ENCODE data around the gene PLAAT5.

Gene PLAAT5

DNA sequence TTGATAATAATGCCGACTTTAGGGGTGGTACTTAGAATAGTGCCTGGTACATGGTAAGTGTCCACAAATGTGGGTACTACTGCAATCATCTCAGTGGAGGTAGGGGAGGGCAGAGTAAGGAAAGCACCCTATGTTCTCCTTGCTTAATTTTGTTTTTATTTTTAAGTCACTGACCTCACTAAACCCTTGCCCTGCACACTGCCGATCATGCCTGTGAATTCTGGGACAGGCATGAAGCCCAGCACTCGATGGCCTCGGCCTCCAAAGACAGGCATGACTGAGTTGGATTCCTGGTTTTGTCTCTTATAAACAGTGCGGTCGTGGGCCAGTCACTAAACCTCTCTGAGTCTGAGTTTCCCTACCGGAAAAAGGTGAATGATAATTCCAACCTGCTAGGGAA is 21.8 kb upstream of the PLAAT5 start:
- peaks cover 10% of the 10 kb centered on the region; the same call in 1 of the 2 replicates for H3K4me1 ChIP-seq (ENCODE audit: control insufficient read depth, insufficient read depth, low read length)
- H3K27me3 ChIP-seq (ENCODE audit: control insufficient read depth, insufficient read depth, low read length): no peaks in the 10 kb centered on the region
- H3K9me3 ChIP-seq (ENCODE audit: control insufficient read depth, insufficient read depth, low read depth, low read length): no peaks in the 10 kb centered on the region; the same call in 1 of the 2 replicates
- no peak overlapping the region for H3K27ac ChIP-seq (ENCODE audit: low read depth, low read length)
- H3K4me3 ChIP-seq (ENCODE audit: low read depth, low read length): no peak overlapping the region
- H3K9ac ChIP-seq (ENCODE audit: low read length): no peak overlapping the region
- peaks cover 18% of the 10 kb centered on the region; the same call in 1 of the 2 replicates for H3K36me3 ChIP-seq (ENCODE audit: control insufficient read depth, insufficient read depth, low read length)

DNA sequence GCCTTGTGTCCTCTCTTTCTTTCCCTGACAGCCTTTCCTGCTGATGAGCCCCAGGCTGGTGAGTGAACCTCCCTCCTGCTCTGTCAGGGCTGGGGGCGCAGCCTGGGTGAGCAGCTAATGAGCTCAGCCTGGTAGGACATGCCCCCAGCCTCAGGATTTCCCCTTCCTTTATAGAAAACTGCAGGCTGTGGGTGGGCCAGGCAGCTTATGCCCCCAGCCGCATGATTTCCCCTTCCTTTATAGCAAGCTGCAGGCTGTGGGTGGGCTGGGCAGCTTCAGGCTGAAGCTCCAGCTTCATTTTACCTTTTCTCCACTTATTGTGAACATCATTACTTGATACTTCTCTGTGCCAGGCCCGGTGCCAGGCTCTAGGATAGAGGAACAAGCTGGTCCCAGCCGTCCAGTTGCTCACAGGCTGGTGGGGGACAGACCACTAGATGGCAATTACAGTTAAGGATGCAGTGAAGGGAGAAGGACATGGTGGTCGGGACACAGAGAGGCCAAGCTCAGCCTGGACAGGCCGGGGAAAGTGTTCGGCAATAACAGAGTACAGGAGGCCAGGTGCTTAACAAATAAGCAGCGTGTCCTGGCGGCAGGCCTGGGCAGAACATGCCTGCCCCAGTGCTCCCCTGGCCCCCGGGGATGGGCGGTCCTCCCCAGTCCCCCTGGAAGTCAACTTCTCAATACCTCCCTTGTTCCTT is 20.2 kb upstream of the PLAAT5 start:
- Histone ChIP-seq H3K27ac (ENCODE audit: low read depth, low read length) (no peak overlapping the region), H3K4me3 (ENCODE audit: low read depth, low read length) (no peak overlapping the region), H3K4me1 (ENCODE audit: control insufficient read depth, insufficient read depth, low read length) (peaks cover 24% of the 10 kb centered on the region), H3K9ac (ENCODE audit: low read length) (no peak overlapping the region), H3K27me3 (ENCODE audit: control insufficient read depth, insufficient read depth, low read length) (no peaks in the 10 kb centered on the region), H3K9me3 (ENCODE audit: control insufficient read depth, insufficient read depth, low read depth, low read length) (no peaks in the 10 kb centered on the region), H3K36me3 (ENCODE audit: control insufficient read depth, insufficient read depth, low read length) (peaks cover 12% of the 10 kb centered on the region; the same call in 1 of the 2 replicates)

DNA sequence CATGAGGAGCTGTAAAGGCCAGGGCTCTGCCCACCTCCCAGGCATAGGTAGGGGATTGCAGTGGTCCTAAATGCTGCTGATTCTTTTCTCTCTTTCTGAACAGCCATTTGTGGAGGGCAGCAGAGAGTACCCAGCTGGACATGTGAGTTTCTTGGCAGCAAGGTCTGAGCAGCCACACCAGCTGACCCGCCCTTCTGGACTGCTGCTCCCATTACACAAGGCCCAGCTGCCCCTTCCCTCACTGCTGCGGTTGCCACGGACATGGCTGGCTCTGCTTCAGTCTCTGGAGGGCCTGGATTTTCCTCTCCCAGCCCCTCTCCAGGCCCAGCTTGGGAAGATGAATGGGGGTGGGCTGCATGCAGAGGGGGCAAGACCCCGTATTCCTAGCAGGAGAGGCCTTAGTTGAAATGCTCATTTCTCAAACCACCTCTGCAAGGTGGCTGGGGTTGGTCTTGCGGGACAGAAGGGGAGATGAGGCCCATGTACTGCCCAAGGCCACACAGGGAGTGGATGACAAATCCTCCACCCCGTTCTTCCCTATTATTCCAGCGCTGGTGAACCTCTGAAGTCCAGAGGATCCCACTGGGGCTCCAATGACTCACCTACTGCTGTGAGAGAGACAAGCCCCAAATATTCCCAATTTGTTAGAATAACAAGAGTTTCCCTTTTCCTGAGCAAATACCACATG is 19.5 kb upstream of the PLAAT5 start:
- Histone ChIP-seq H3K9me3 (ENCODE audit: control insufficient read depth, insufficient read depth, low read depth, low read length) (no peaks in the 10 kb centered on the region), H3K4me1 (ENCODE audit: control insufficient read depth, insufficient read depth, low read length) (peaks cover 31% of the 10 kb centered on the region), H3K36me3 (ENCODE audit: control insufficient read depth, insufficient read depth, low read length) (peaks cover 10% of the 10 kb centered on the region; the same call in 1 of the 2 replicates), H3K27ac (ENCODE audit: low read depth, low read length) (no peak overlapping the region), H3K9ac (ENCODE audit: low read length) (no peak overlapping the region), H3K27me3 (ENCODE audit: control insufficient read depth, insufficient read depth, low read length) (no peaks in the 10 kb centered on the region), H3K4me3 (ENCODE audit: low read depth, low read length) (no peak overlapping the region)

DNA sequence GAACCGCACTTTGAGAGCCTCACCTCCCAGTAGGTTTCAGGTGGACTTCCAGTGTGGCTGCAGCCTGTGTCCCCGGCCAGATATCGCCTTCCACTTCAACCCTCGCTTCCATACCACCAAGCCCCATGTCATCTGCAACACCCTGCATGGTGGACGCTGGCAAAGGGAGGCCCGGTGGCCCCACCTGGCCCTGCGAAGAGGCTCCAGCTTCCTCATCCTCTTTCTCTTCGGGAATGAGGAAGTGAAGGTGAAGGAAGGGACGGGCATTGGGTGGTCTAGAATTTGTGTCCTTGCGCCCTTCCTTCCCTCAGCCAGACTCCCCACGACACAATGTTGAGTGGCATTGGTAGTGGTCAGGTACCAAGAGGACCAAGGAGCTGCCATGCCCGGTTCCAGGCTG is 17.8 kb upstream of the PLAAT5 start:
- H3K27ac ChIP-seq (ENCODE audit: low read depth, low read length): no peak overlapping the region
- H3K4me1 ChIP-seq (ENCODE audit: control insufficient read depth, insufficient read depth, low read length): peaks cover 47% of the 10 kb centered on the region
- H3K27me3 ChIP-seq (ENCODE audit: control insufficient read depth, insufficient read depth, low read length): no peaks in the 10 kb centered on the region
- H3K36me3 ChIP-seq (ENCODE audit: control insufficient read depth, insufficient read depth, low read length): peaks cover 10% of the 10 kb centered on the region; the same call in 1 of the 2 replicates
- no peak overlapping the region for H3K9ac ChIP-seq (ENCODE audit: low read length)
- no peaks in the 10 kb centered on the region for H3K9me3 ChIP-seq (ENCODE audit: control insufficient read depth, insufficient read depth, low read depth, low read length)
- no peak overlapping the region for H3K4me3 ChIP-seq (ENCODE audit: low read depth, low read length)

DNA sequence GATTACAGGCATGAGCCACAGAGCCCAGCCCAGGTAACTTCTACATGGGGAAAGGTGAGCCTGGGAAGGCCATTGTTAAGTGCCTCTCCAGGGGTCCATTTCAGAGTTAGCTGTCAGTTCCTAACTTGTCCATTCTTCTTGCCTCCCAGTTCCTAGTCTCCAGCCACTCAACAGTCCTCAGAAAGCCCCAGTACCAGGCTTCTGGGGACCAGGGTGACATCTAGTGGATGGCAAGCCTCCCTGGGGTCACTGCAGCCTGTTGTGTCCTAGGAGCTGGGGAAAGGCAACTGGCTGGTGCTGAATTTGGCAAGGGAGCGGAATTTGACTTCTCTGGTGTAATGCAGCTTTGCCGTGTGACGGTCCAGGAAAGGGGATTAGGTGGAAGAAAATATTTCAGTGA is 17.0 kb upstream of the PLAAT5 start:
- Histone ChIP-seq H3K36me3 (ENCODE audit: control insufficient read depth, insufficient read depth, low read length) (peaks cover 10% of the 10 kb centered on the region; the same call in 1 of the 2 replicates), H3K9me3 (ENCODE audit: control insufficient read depth, insufficient read depth, low read depth, low read length) (no peaks in the 10 kb centered on the region), H3K9ac (ENCODE audit: low read length) (no peak overlapping the region), H3K4me1 (ENCODE audit: control insufficient read depth, insufficient read depth, low read length) (peaks cover 52% of the 10 kb centered on the region), H3K27ac (ENCODE audit: low read depth, low read length) (no peak overlapping the region), H3K4me3 (ENCODE audit: low read depth, low read length) (no peak overlapping the region), H3K27me3 (ENCODE audit: control insufficient read depth, insufficient read depth, low read length) (no peaks in the 10 kb centered on the region)

DNA sequence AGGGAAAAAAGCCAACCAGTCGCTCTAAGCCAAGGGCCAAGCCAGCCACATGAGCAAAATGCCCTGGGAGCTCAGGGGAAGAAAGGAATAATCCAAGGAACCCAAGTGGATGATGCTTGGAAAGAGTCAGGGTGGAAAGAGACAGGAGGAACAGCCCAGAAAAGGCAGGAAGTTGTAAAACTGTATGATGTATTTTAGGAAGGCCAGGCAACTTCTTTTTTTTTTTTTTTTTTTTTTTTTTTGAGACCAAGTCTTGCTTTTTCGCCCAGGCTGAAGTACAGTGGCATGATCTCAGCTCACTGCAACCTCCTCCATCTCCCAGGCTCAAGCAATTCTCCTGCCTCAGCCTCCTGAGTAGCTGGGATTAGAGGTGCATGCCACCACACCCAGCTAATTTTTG is 16.5 kb upstream of the PLAAT5 start:
- Histone ChIP-seq H3K27ac (ENCODE audit: low read depth, low read length) (no peak overlapping the region), H3K9ac (ENCODE audit: low read length) (no peak overlapping the region), H3K9me3 (ENCODE audit: control insufficient read depth, insufficient read depth, low read depth, low read length) (peaks cover 2% of the 10 kb centered on the region; the same call in 1 of the 2 replicates)

DNA sequence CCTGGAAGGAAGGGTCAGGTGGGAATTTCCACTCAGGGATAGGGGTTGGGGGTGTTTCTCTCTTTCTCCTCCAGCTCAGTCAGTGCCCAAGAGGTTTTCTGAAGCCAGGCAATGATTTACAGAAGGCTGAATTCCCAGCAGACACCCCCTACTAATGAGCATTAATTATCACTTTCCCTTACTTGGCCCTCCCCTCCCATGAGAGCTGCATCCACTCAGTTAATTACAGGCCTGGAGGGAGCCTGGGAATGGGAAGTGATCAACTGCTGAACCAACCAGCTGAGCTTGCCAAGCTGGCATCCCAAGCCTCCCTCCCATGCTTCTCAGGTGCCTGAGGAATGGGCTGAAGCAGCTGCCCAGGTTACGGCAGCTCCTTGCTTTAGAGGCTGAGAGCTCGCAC is 15.9 kb upstream of the PLAAT5 start:
- H3K9me3 ChIP-seq (ENCODE audit: control insufficient read depth, insufficient read depth, low read depth, low read length): peaks cover 8% of the 10 kb centered on the region; the same call in 1 of the 2 replicates
- no peak overlapping the region; the same call in 1 of the 2 replicates for H3K27ac ChIP-seq (ENCODE audit: low read depth, low read length)
- H3K27me3 ChIP-seq (ENCODE audit: control insufficient read depth, insufficient read depth, low read length): no peaks in the 10 kb centered on the region
- H3K4me3 ChIP-seq (ENCODE audit: low read depth, low read length): peak overlapping the region; percentile 36; the same call in 1 of the 2 replicates
- peaks cover 5% of the 10 kb centered on the region; the same call in 1 of the 2 replicates for H3K36me3 ChIP-seq (ENCODE audit: control insufficient read depth, insufficient read depth, low read length)
- H3K9ac ChIP-seq (ENCODE audit: low read length): peak overlapping the region; percentile 14
- peaks cover 52% of the 10 kb centered on the region for H3K4me1 ChIP-seq (ENCODE audit: control insufficient read depth, insufficient read depth, low read length)

More for the DNA sequence above, 16.5 kb upstream of the PLAAT5 start:
- Histone ChIP-seq H3K36me3 (ENCODE audit: control insufficient read depth, insufficient read depth, low read length) (peaks cover 10% of the 10 kb centered on the region; the same call in 1 of the 2 replicates), H3K27me3 (ENCODE audit: control insufficient read depth, insufficient read depth, low read length) (no peaks in the 10 kb centered on the region), H3K4me3 (ENCODE audit: low read depth, low read length) (no peak overlapping the region), H3K4me1 (ENCODE audit: control insufficient read depth, insufficient read depth, low read length) (peaks cover 52% of the 10 kb centered on the region)

DNA sequence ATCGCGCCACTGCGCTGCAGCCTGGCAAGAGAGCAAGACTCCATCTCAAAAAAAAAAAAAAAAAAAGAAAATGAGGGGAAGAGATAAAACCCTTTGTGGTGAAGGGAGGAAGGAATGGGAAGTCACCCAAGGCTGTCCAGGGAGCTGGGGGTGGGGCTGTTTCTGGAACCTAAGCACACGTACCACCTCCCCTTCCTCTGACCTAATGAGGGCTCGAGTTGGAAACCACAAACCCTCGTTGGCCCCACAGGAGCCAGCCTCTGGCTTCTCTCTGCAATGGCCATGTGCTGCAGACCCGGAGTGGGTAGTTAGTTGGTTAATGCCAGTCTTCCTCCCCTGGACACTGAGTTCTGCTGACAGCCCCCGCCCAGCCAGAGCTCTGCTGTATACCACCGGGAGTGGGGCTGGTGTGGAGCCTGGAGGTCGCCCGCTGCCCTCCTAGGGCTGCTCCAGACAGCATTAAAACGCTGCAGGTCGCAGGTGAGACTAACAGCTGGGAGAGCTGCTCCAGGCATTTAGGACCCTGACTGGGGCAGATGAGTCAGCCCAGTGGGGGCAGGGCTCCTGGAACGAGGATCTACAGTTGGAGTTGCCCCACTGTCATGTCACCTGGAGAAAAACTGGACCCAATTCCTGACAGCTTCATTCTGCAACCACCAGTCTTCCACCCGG is 15.0 kb upstream of the PLAAT5 start, which contains the start of gene LGALS12:
TSS of gene LGALS12 (plus strand) at position 228 of the 672 bp plus-strand sequence. CDS start at position 603, 375 bp downstream.
- H3K36me3 ChIP-seq (ENCODE audit: control insufficient read depth, insufficient read depth, low read length): peaks cover 2% of the 10 kb centered on the region; the same call in 1 of the 2 replicates
- H3K27me3 ChIP-seq (ENCODE audit: control insufficient read depth, insufficient read depth, low read length): no peaks in the 10 kb centered on the region
- peak within 1 kb of the TSS; percentile 36; the same call in 1 of the 2 replicates for H3K4me3 ChIP-seq (ENCODE audit: low read depth, low read length)
- H3K4me1 ChIP-seq (ENCODE audit: control insufficient read depth, insufficient read depth, low read length): peaks cover 46% of the 10 kb centered on the region
- peak within 1 kb of the TSS; percentile 77 for H3K9ac ChIP-seq (ENCODE audit: low read length)
- peak within 1 kb of the TSS; percentile 69; the same call in 1 of the 2 replicates for H3K27ac ChIP-seq (ENCODE audit: low read depth, low read length)
- H3K9me3 ChIP-seq (ENCODE audit: control insufficient read depth, insufficient read depth, low read depth, low read length): peaks cover 9% of the 10 kb centered on the region; the same call in 1 of the 2 replicates

DNA sequence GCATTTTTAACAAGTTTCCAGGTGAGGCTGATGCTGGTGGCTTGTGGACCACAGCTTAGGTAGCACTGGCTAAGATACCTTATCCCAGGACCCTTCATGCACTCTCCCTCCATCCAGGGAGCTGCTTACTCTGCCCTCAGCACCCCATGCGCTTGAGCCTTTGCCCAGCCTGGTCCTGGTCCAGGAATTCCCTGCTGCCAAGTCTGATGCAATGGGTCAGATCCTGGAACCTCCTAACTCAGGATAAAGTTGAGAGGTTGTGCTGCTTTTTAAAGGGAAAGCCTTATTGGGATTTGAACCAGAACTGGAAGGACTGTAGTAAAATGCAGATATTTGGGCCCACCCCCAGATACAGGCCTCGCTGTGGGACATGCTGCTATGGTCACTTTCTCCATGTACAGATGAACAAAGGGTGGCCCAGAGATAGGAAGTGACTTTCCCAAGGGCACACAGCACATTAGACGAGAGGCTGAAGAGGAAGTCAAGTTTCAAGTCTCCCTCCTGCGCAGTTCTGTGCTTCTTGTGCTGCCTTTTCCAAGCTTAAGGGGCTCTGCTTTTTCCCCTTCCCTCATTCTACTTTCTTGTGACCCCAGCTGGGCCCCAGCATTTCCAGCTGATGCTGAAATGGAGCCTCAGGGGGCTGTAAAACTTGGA is 14.1 kb upstream of the PLAAT5 start:
- H3K27ac ChIP-seq (ENCODE audit: low read depth, low read length): no peak overlapping the region; the same call in 1 of the 2 replicates
- H3K9me3 ChIP-seq (ENCODE audit: control insufficient read depth, insufficient read depth, low read depth, low read length): peaks cover 17% of the 10 kb centered on the region
- no peak overlapping the region for H3K4me3 ChIP-seq (ENCODE audit: low read depth, low read length)
- peaks cover 42% of the 10 kb centered on the region for H3K4me1 ChIP-seq (ENCODE audit: control insufficient read depth, insufficient read depth, low read length)
- H3K27me3 ChIP-seq (ENCODE audit: control insufficient read depth, insufficient read depth, low read length): no peaks in the 10 kb centered on the region
- peaks cover 5% of the 10 kb centered on the region; the same call in 1 of the 2 replicates for H3K36me3 ChIP-seq (ENCODE audit: control insufficient read depth, insufficient read depth, low read length)
- H3K9ac ChIP-seq (ENCODE audit: low read length): no peak overlapping the region

DNA sequence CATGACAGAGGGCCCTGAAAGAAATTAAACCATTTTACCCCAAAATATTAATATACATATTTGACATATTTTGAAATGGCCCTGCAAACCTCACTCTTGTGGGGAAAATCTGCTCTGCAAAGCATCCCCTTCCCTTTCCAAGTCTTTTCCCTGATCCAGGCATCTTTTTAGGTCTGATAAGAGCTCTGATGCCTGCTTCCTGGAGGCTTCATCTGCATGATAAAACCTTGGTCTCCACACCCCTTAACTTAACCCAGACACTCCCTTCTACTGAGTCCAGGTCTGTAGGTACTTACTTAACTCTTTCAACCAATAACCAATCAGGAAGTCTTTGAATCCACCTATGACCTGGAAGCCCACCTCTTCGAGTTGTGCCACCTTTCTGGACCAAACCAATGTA is 13.1 kb upstream of the PLAAT5 start:
- Histone ChIP-seq H3K9ac (ENCODE audit: low read length) (peak overlapping the region; percentile 6), H3K27ac (ENCODE audit: low read depth, low read length) (no peak overlapping the region; the same call in 1 of the 2 replicates), H3K4me1 (ENCODE audit: control insufficient read depth, insufficient read depth, low read length) (peaks cover 42% of the 10 kb centered on the region), H3K36me3 (ENCODE audit: control insufficient read depth, insufficient read depth, low read length) (peaks cover 4% of the 10 kb centered on the region; the same call in 1 of the 2 replicates), H3K9me3 (ENCODE audit: control insufficient read depth, insufficient read depth, low read depth, low read length) (peaks cover 25% of the 10 kb centered on the region), H3K27me3 (ENCODE audit: control insufficient read depth, insufficient read depth, low read length) (no peaks in the 10 kb centered on the region), H3K4me3 (ENCODE audit: low read depth, low read length) (no peak overlapping the region)
